Hepatocyte (in vitro differentiated cells): ENCODE measurements around the gene RLF.

Experiments used
- EZH2phosphoT487 ChIP-seq: fragments of 200-600 bp; sonication (generic); IDR thresholded peaks from one replicate; pipeline ENCODE4 v1.6.1; 2018; ENCODE audit warnings: antibody characterized with exemption, mild to moderate bottlenecking, low read depth, moderate library complexity; ENCODE audit not compliant: unreplicated experiment, severe bottlenecking
- TF ChIP-seq, protein P1 (sequence below): fragments of 200-600 bp; sonication (generic); IDR thresholded peaks from 2 replicates; pipeline ENCODE4 v1.5.1; 2016; ENCODE audit warnings: antibody characterized with exemption, mild to moderate bottlenecking; ENCODE audit not compliant: poor library complexity

DNA sequence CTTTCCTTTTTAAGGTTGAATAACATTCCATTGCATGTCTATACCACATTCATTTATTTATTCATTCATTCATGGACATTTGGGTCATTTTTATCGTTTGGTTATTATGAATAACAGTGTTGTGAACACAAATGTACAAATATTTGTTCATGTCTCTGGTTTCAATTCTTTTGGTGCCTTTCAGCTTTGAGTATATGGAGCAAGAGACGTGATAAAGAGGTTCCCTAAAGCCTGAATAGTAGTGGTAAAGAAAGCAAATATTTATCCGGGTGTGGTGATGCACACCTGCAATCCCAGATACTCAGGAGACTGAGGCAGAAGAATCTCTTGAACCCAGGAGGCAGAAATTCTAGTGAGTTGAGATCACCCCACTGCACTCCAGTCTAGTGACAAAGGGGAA is 5.3 kb upstream of the RLF start:
- no peak for TF ChIP-seq EZH2phosphoT487
- TF ChIP-seq, protein P1, sequence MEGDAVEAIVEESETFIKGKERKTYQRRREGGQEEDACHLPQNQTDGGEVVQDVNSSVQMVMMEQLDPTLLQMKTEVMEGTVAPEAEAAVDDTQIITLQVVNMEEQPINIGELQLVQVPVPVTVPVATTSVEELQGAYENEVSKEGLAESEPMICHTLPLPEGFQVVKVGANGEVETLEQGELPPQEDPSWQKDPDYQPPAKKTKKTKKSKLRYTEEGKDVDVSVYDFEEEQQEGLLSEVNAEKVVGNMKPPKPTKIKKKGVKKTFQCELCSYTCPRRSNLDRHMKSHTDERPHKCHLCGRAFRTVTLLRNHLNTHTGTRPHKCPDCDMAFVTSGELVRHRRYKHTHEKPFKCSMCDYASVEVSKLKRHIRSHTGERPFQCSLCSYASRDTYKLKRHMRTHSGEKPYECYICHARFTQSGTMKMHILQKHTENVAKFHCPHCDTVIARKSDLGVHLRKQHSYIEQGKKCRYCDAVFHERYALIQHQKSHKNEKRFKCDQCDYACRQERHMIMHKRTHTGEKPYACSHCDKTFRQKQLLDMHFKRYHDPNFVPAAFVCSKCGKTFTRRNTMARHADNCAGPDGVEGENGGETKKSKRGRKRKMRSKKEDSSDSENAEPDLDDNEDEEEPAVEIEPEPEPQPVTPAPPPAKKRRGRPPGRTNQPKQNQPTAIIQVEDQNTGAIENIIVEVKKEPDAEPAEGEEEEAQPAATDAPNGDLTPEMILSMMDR: no peak
